ENCODE results near the gene SSNA1. TPM values are rescaled to one million over a fixed set of nuclear protein-coding genes. Genes with fewer than 3 reads are reported as not detected.

SSNA1 gene
- total RNA-seq, 2 donors from 2014 or later = 40.6 to 67.1 TPM

GRCh38 chr9:137160054-137160425 is 28.4 kb upstream of the SSNA1 start:
- no peaks in the 10 kb centered on the region for H3K36me3 ChIP-seq
- TF ChIP-seq CTCF (IDR thresholded peaks at IDR 0.05) = no peak
- no peak for DNase-seq (ENCODE audit: low spot score)
- peaks cover 31% of the 10 kb centered on the region for H3K27me3 ChIP-seq (replicated peaks; ENCODE audit: insufficient read depth)
- peaks cover 7 to 20% of the 10 kb centered on the region in 2 donors for H3K4me1 ChIP-seq (ENCODE audit: control insufficient read depth in 1 of 2, low read depth in 2 of 2)
- H3K4me3 ChIP-seq = no peak overlapping the region
- ATAC-seq (ENCODE audit: insufficient number of reproducible peaks, low FRiP score, low read depth) = no peak
- H3K9me3 ChIP-seq = no peaks in the 10 kb centered on the region
- no peak overlapping the region for H3K27ac ChIP-seq

GRCh38 chr9:137160716-137161557 is 27.5 kb upstream of the SSNA1 start:
- no peak for DNase-seq (ENCODE audit: low spot score)
- H3K4me1 ChIP-seq (ENCODE audit: control insufficient read depth in 1 of 2, low read depth in 2 of 2) = peaks cover 7 to 20% of the 10 kb centered on the region in 2 donors
- no peaks in the 10 kb centered on the region for H3K9me3 ChIP-seq
- H3K4me3 ChIP-seq = no peak overlapping the region
- no peak for TF ChIP-seq CTCF (IDR thresholded peaks at IDR 0.05)
- no peak for ATAC-seq (ENCODE audit: insufficient number of reproducible peaks, low FRiP score, low read depth)
- H3K36me3 ChIP-seq = no peaks in the 10 kb centered on the region
- H3K27ac ChIP-seq = no peak overlapping the region
- peaks cover 29% of the 10 kb centered on the region for H3K27me3 ChIP-seq (replicated peaks; ENCODE audit: insufficient read depth)

GRCh38 chr9:137161558-137162486 is 26.7 kb upstream of the SSNA1 start:
- Histone ChIP-seq H3K4me1 (ENCODE audit: control insufficient read depth in 1 of 2, low read depth in 2 of 2) (peaks cover 7 to 15% of the 10 kb centered on the region in 2 donors), H3K36me3 (no peaks in the 10 kb centered on the region), H3K27ac (no peak overlapping the region), H3K27me3 (replicated peaks; ENCODE audit: insufficient read depth) (peaks cover 33% of the 10 kb centered on the region), H3K4me3 (no peak overlapping the region), H3K9me3 (no peaks in the 10 kb centered on the region)
- TF ChIP-seq CTCF (IDR thresholded peaks at IDR 0.05) = no peak
- no peak for DNase-seq (ENCODE audit: low spot score)
- no peak for ATAC-seq (ENCODE audit: insufficient number of reproducible peaks, low FRiP score, low read depth)

- H3K27me3 ChIP-seq (replicated peaks; ENCODE audit: insufficient read depth) = peaks cover 36% of the 10 kb centered on the region
- DNase-seq (ENCODE audit: low spot score) (no peak), ATAC-seq (ENCODE audit: insufficient number of reproducible peaks, low FRiP score, low read depth) (no peak)
- H3K27ac ChIP-seq = no peak overlapping the region
- no peaks in the 10 kb centered on the region for H3K9me3 ChIP-seq
- TF ChIP-seq CTCF (IDR thresholded peaks at IDR 0.05) = no peak
- no peaks in the 10 kb centered on the region for H3K36me3 ChIP-seq
- peaks cover 7 to 16% of the 10 kb centered on the region in 2 donors for H3K4me1 ChIP-seq (ENCODE audit: control insufficient read depth in 1 of 2, low read depth in 2 of 2)
- H3K4me3 ChIP-seq = peak overlapping the region; percentile 52
These were observed 25.7 kb upstream of the SSNA1 start for GRCh38 chr9:137162505-137163364.

Measured in thoracic aorta (tissue), 2 donors.